ENCODE results near the gene BOD1L1.

Gene BOD1L1

GRCh38 chr4:13537832-13538177, 89.7 kb downstream of the BOD1L1 start:
- DNase-seq, result no peak

- no peak for DNase-seq
Observed at GRCh38 chr4:13537011-13537831, 90.3 kb downstream of the BOD1L1 start.

- no peak for DNase-seq
Observed at GRCh38 chr4:13536607-13537006, 90.9 kb downstream of the BOD1L1 start.

- DNase-seq, result no peak
Observed at GRCh38 chr4:13535708-13536361, 91.7 kb downstream of the BOD1L1 start.

GRCh38 chr4:13535118-13535517, 92.4 kb downstream of the BOD1L1 start:
- no peak for DNase-seq

GRCh38 chr4:13534344-13535063, 93.0 kb downstream of the BOD1L1 start:
- DNase-seq, result no peak

- no peak for DNase-seq
Observed at GRCh38 chr4:13533670-13534343, 93.7 kb downstream of the BOD1L1 start.

- DNase-seq, result no peak
Observed at GRCh38 chr4:13531625-13531998, 95.9 kb downstream of the BOD1L1 start.

- no peak for DNase-seq
Observed at GRCh38 chr4:13530823-13531624, 96.5 kb downstream of the BOD1L1 start.

GRCh38 chr4:13529128-13529919, 98.2 kb downstream of the BOD1L1 start:
- no peak for DNase-seq

GRCh38 chr4:13528821-13529127, 98.8 kb downstream of the BOD1L1 start:
- DNase-seq, result no peak

- DNase-seq, result no peak
Observed at GRCh38 chr4:13527981-13528820, 99.3 kb downstream of the BOD1L1 start.

- DNase-seq, result no peak
Observed at GRCh38 chr4:13527192-13527980, 100.1 kb downstream of the BOD1L1 start.

GRCh38 chr4:13526658-13527057, 100.9 kb downstream of the BOD1L1 start:
- DNase-seq, result no peak

GRCh38 chr4:13525606-13526281, 101.8 kb downstream of the BOD1L1 start:
- no peak for DNase-seq

GRCh38 chr4:13524504-13525243, 102.9 kb downstream of the BOD1L1 start:
- DNase-seq, result no peak

GRCh38 chr4:13523591-13524503, 103.7 kb downstream of the BOD1L1 start:
- no peak for DNase-seq

- no peak for DNase-seq
Observed at GRCh38 chr4:13523105-13523477, 104.4 kb downstream of the BOD1L1 start.
